GM12801 (cell line): Measurements from ENCODE around the gene TSPAN18.

Source experiments
- TF ChIP-seq, protein P1 (sequence below): IDR thresholded peaks from one replicate; pipeline ENCODE4 v1.5.1; 2011; ENCODE audit warnings: control low read depth; ENCODE audit not compliant: insufficient read length; ENCODE audit errors: extremely low read depth

TSPAN18 gene

DNA sequence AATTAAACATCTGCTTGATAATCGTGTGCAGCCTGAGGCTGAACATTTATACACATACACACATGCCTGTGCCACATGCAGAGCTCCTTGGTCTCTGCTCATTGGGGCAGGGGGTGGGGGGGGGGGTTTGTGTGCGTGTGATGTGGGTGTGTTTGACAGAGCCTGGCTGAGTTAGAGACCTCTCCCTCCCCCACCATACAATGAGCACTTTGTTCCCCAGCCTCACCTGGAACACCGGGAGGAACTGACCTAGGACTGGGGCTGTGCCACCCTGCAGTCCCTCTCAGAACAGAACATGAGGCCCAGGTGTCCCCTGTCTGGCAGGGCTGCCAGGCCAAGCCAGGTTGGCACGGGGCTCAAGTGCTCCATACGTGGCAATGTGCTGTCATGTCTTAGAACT lies 127.3 kb downstream of the TSPAN18 start:
- TF ChIP-seq, protein P1, sequence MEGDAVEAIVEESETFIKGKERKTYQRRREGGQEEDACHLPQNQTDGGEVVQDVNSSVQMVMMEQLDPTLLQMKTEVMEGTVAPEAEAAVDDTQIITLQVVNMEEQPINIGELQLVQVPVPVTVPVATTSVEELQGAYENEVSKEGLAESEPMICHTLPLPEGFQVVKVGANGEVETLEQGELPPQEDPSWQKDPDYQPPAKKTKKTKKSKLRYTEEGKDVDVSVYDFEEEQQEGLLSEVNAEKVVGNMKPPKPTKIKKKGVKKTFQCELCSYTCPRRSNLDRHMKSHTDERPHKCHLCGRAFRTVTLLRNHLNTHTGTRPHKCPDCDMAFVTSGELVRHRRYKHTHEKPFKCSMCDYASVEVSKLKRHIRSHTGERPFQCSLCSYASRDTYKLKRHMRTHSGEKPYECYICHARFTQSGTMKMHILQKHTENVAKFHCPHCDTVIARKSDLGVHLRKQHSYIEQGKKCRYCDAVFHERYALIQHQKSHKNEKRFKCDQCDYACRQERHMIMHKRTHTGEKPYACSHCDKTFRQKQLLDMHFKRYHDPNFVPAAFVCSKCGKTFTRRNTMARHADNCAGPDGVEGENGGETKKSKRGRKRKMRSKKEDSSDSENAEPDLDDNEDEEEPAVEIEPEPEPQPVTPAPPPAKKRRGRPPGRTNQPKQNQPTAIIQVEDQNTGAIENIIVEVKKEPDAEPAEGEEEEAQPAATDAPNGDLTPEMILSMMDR, result no peak

DNA sequence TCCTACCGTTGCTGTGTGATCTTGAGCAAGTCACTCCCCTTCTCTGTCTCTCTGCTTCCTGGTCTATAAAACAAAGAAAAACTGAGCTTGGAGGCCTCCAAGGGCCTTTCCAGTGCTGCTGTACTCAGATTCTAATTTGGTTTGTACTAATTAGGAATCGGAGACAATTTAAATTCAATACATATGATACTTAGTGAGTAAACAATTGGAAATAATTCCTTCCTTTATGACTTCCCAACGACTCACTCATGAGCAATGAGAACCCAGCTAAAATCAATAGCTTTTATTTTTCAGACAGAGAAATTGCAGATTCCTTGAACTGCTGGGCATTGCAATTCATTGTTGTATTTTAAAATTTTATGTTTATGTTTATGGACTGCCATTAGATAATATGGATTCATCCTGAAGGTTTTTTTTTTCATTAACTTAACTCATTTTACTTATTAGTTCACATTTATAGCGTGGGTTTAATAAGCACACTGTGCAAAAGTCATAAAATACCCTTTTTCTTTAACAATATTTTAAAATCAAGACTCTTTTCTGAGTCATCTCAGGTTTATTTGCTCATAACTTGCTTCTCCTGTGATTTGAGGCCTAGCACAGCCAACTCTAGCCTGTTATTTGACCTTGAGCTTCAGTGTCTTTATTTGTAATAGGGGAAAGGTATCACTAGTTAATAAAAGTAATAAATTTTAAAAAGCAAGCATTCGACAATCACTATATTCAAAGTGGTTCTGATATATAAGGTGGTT lies 128.2 kb downstream of the TSPAN18 start:
- TF ChIP-seq, protein P1, result no peak

DNA sequence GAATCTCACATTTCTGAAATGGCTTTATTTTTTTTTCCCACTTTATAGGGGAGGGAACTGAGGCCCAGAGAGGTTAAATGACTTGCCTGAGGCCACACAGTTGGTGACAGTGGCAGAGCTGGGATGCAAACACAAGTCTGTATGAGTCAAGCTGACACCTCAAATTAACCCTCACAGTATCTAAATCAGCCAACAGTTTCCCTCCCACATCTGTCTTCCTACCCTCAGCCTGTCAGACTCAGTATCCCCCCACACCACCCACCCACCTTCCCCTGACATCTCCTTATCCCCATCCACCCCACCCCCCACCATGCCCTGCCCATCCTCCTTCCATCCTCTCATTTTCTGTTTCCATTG lies 128.7 kb downstream of the TSPAN18 start:
- TF ChIP-seq, protein P1, result no peak

DNA sequence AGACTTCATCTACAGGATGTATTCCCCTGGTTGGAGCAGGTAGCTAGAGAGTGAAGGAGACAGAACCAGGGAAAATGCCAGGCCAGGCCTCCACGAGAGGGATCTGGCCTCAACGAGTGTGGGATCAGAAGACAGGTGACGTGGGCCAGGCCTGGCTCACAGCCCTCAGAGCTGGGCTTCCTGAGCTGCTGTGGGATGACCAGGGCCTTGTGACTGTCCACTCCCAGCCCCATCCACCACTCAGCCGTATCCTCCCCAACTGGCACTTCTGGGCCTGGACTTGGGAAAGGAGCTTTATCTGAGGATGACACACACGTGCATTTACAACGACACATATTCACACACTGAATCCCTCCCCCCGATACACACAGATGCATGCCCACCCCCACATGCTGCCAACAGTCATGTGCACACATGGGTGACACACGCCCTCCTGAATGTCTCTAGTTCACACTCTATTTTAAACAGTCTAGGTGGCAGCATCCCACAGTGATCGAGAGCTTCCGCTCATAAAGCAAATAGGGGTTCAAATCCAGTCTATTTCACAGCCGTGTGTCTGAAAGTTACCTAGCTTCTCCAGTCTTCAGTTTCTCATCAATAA lies 130.8 kb downstream of the TSPAN18 start:
- TF ChIP-seq, protein P1, result no peak

DNA sequence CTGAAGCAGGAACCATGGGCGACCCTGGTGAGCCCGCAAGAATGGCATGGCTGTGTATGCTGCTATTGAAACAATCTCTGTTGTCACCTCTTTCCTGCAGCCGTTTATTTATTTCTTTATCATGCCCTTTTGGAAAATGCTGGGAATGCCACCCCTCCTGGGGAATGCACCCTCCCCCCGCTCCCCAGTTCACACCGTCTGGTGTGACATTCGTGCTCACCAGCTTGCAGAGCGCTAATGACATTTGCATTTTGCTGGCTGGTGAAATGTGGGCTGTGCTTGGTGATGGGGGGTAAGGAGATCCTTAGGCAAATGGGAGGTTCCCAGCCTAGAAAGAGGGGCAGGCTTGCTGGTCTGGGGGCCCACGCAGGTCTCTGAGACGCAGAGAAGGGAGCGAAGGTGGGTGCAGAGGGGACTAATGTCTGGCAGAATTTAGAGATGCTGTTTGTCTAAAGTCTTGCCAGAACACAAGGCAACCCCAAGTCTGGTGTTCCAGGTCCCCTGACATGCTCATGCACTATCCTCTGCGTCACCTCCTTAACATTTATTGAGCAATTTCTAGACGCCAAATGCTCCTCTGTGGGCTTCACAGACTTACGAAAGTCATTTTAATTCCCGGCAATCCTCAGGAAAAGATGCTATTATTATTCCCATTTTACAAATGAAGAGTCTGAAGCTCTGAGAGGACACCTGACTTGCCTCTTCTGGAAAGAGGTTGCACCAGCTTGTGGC lies 132.2 kb downstream of the TSPAN18 start:
- TF ChIP-seq, protein P1, result no peak

DNA sequence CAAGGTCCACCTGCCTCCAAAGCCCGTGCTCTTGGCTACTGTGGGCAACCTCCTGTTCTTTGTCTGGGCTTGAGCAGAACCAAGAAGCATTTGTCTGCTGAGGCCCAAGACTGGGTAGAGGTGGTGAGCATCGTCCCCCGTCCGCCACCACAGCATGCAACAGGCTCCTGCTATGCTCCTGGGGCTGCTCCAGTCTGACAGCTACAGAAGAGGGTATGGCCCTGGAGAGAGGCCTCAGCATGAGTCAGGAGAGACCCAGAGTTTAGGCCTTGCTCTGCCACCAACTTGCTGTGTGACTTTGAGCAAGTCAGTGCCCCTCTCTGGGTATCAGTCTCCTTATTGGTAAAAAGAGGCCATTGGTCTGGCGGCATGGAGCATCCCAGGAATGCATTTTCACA lies 132.8 kb downstream of the TSPAN18 start:
- TF ChIP-seq, protein P1, result no peak

DNA sequence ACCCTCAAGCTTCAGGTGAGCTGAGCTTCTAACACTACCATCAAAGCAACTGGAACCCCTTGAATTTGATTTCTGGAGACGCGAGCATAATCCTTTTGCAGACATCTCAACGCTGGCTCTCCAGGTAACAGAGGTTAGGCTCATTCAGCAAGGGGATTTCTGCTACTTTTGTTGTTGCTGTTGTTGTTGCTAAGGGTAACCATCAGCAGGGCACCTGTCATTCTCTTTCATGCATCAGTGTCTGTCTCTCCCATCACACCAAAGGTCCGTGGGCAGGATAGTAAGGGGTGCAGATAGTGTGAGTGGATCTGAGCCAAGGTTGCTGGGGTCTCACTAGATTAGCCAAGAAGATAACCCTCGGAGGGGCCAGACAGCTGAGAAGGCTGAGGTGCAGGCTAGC lies 133.6 kb downstream of the TSPAN18 start:
- TF ChIP-seq, protein P1, result no peak
